HepG2 (cell line): Measurements from ENCODE around the gene SHISA5. TPM values are rescaled to one million over a fixed set of nuclear protein-coding genes. Genes with fewer than 3 reads are reported as not detected.

Experiments used
- ARNT2 ChIP-seq: sonication (generic); formaldehyde crosslinking; IDR thresholded peaks from 2 replicates; pipeline ENCODE4 v1.8.0; 2022; ENCODE audit warnings: mild to moderate bottlenecking, low read depth, missing genetic modification reagents, moderate library complexity
- ATAD3A ChIP-seq: sonication (generic); formaldehyde crosslinking; IDR thresholded peaks from 2 replicates; pipeline ENCODE4 v1.4.0; 2020; ENCODE audit warnings: missing genetic modification reagents
- CEBPG ChIP-seq: IDR thresholded peaks from 2 replicates; pipeline ENCODE4 v1.6.1; 2016
- CHCHD3 ChIP-seq: sonication (generic); formaldehyde crosslinking; IDR thresholded peaks from 2 replicates; pipeline ENCODE4 v1.8.0; 2022; ENCODE audit warnings: mild to moderate bottlenecking, missing genetic modification reagents, moderate library complexity
- CHD4 ChIP-seq: fragments of 200-600 bp; sonication (generic); IDR thresholded peaks from 2 replicates; pipeline ENCODE4 v1.7.0; 2017; ENCODE audit warnings: mild to moderate bottlenecking, low read length, borderline replicate concordance
- HES4 ChIP-seq: sonication (generic); formaldehyde crosslinking; IDR thresholded peaks from 2 replicates; pipeline ENCODE4 v1.9.0; 2021; ENCODE audit warnings: mild to moderate bottlenecking, missing genetic modification reagents, borderline replicate concordance
- HOXD1 ChIP-seq: sonication (generic); formaldehyde crosslinking; IDR thresholded peaks from 2 replicates; pipeline ENCODE4 v1.5.0; 2020; ENCODE audit warnings: missing genetic modification reagents
- POGZ ChIP-seq: sonication (generic); formaldehyde crosslinking; IDR thresholded peaks from 2 replicates; pipeline ENCODE4 v1.4.0; 2020; ENCODE audit warnings: mild to moderate bottlenecking, missing genetic modification reagents
- RFX1 ChIP-seq: fragments of 450-650 bp; IDR thresholded peaks from 2 replicates; pipeline ENCODE4 v1.6.1; 2017
- THAP11 ChIP-seq: IDR thresholded peaks from 2 replicates; pipeline ENCODE4 v1.6.1; 2016; ENCODE audit warnings: missing biosample characterization, missing genetic modification reagents
- TOE1 ChIP-seq: sonication (generic); formaldehyde crosslinking; IDR thresholded peaks from 2 replicates; pipeline ENCODE4 v1.4.0; 2020; ENCODE audit warnings: mild to moderate bottlenecking, missing genetic modification reagents
- TOPORS ChIP-seq: sonication (generic); formaldehyde crosslinking; IDR thresholded peaks from 2 replicates; pipeline ENCODE4 v1.8.0; 2023; ENCODE audit warnings: mild to moderate bottlenecking, missing genetic modification reagents
- ZFP36 ChIP-seq: fragments of 150-350 bp; IDR thresholded peaks from 2 replicates; pipeline ENCODE4 v1.6.1; 2018; ENCODE audit warnings: borderline replicate concordance, low read length, low read depth; ENCODE audit not compliant: partially characterized antibody
- ZNF24 ChIP-seq: fragments of 450-650 bp; IDR thresholded peaks from 2 replicates; pipeline ENCODE4 v1.6.1; 2017; ENCODE audit warnings: antibody characterized with exemption, mild to moderate bottlenecking
- ZNF296 ChIP-seq: sonication (generic); formaldehyde crosslinking; conservative IDR thresholded peaks from 2 replicates; pipeline ENCODE4 v1.5.0; 2020; ENCODE audit warnings: mild to moderate bottlenecking, missing genetic modification reagents
- ZSCAN25 ChIP-seq: sonication (generic); formaldehyde crosslinking; IDR thresholded peaks from 2 replicates; pipeline ENCODE4 v1.8.0; 2022; ENCODE audit warnings: mild to moderate bottlenecking, missing genetic modification reagents
- ZZZ3 ChIP-seq: sonication (generic); formaldehyde crosslinking; IDR thresholded peaks from 2 replicates; pipeline ENCODE4 v1.4.0; 2020; ENCODE audit warnings: missing genetic modification reagents, mild to moderate bottlenecking, borderline replicate concordance
- polyA plus RNA-seq, 8 experiments: library from polyadenylated mRNA; depleted of rRNA in 3 of 8; stranded (reverse) in 7 of 8; unstranded in 1 of 8; fragments of >200 nt; fragmentation: Illumina TruSeq in 4 of 8; extraction: Trizol in 4 of 8; gene quantifications; 2 replicates each; pipeline versions ENCODE4 v1.2.1 to v1.2.3, GENCODE V29; 2011 to 2016; ENCODE audit warnings: low read depth in 4 of 8, missing spikeins in 1 of 8, mixed read lengths in 1 of 8; ENCODE audit not compliant: insufficient read depth in 1 of 8
- total RNA-seq, 5 experiments: library from RNA; depleted of rRNA; stranded (reverse); fragments of >200 nt; fragmentation: Illumina TruSeq; extraction: Trizol; gene quantifications; 2 replicates each; pipeline ENCODE4 v1.2.3, GENCODE V29; 2016; ENCODE audit warnings: low read depth in 1 of 5
- TF ChIP-seq, protein P1 (sequence below): IDR thresholded peaks from 2 replicates; pipeline ENCODE4 v1.6.1; 2012; ENCODE audit warnings: inconsistent platforms
- TF ChIP-seq, protein P2 (sequence below): sonication (generic); formaldehyde crosslinking; IDR thresholded peaks from 2 replicates; pipeline ENCODE4 v1.9.0; 2021; ENCODE audit warnings: missing genetic modification reagents, borderline replicate concordance
- TF ChIP-seq, protein P3 (sequence below): sonication (generic); formaldehyde crosslinking; IDR thresholded peaks from 2 replicates; pipeline ENCODE4 v1.4.0; 2020; ENCODE audit warnings: missing genetic modification reagents
- TF ChIP-seq, protein P4 (sequence below): sonication (generic); formaldehyde crosslinking; IDR thresholded peaks from 2 replicates; pipeline ENCODE4 v1.4.0; 2020; ENCODE audit warnings: missing genetic modification reagents

The SHISA5 gene
- total and polyA plus RNA-seq, 2 of the 13 experiments (the other 11 are each of a cell fraction or from before 2014, with no cell fraction given): 75.8 to 91.4 TPM

DNA sequence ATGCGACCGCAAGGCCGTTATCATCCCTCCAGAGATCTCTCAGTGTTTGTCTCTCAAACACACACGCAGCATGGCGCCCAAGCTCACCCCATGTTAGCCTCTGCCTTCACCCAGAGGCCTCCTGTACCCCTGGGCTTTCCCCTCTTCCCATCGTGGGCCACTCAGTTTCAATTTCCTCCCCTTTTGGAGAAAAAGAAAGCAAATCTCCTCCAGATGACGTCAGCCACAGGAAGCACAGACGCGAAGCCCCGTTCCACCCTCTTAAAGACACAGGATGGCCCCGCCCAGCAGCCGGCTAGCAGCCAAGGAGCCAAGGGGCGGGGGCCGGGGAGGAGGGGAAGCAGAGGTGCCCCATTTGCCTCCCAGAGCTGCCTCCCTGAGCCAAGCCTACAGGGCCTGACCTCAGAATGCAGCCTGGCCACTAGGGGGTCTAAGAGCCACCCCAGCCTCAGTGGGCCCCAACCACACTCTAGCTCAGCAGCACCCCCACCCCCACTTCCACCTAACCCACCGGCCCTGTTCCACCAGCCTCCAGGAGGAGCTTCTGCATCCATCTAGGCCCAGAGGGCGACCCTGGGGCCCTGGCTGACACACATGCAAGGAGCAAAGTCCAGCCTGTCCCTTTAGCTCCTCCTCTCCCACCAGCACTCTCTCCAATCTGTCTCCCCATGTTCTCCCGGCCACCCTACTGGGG, 30.9 kb downstream of the SHISA5 start (continued):
- TF ChIP-seq ZSCAN25 (peak; percentile 81; the same call in 1 of the 2 replicates), ARNT2 (no peak), CHD4 (no peak), HES4 (CRISPR knock-in tag) (peak; percentile 49; the same call in 1 of the 2 replicates), ATAD3A (CRISPR knock-in tag) (no peak), CHCHD3 (CRISPR knock-in tag) (no peak), ZNF296 (0 out of 2 replicates have a peak, but pooled peaks have one; percentile 31), THAP11 (peak; percentile 69; the same call in 1 of the 2 replicates), RFX1 (no peak), ZFP36 (no peak), HOXD1 (CRISPR knock-in tag) (no peak), TOPORS (peak; percentile 60; the same call in 1 of the 2 replicates), CEBPG (CRISPR knock-in tag) (peak; percentile 40; the same call in 1 of the 2 replicates), ZZZ3 (no peak), ZNF24 (no peak), TOE1 (CRISPR knock-in tag) (peak; percentile 94; the same call in 1 of the 2 replicates), POGZ (CRISPR knock-in tag) (peak; percentile 70; the same call in 1 of the 2 replicates)
- TF ChIP-seq, protein P1, sequence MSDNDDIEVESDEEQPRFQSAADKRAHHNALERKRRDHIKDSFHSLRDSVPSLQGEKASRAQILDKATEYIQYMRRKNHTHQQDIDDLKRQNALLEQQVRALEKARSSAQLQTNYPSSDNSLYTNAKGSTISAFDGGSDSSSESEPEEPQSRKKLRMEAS: peak; percentile 57
- TF ChIP-seq, protein P2, sequence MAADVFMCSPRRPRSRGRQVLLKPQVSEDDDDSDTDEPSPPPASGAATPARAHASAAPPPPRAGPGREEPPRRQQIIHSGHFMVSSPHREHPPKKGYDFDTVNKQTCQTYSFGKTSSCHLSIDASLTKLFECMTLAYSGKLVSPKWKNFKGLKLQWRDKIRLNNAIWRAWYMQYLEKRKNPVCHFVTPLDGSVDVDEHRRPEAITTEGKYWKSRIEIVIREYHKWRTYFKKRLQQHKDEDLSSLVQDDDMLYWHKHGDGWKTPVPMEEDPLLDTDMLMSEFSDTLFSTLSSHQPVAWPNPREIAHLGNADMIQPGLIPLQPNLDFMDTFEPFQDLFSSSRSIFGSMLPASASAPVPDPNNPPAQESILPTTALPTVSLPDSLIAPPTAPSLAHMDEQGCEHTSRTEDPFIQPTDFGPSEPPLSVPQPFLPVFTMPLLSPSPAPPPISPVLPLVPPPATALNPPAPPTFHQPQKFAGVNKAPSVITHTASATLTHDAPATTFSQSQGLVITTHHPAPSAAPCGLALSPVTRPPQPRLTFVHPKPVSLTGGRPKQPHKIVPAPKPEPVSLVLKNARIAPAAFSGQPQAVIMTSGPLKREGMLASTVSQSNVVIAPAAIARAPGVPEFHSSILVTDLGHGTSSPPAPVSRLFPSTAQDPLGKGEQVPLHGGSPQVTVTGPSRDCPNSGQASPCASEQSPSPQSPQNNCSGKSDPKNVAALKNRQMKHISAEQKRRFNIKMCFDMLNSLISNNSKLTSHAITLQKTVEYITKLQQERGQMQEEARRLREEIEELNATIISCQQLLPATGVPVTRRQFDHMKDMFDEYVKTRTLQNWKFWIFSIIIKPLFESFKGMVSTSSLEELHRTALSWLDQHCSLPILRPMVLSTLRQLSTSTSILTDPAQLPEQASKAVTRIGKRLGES: no peak
- TF ChIP-seq, protein P3, sequence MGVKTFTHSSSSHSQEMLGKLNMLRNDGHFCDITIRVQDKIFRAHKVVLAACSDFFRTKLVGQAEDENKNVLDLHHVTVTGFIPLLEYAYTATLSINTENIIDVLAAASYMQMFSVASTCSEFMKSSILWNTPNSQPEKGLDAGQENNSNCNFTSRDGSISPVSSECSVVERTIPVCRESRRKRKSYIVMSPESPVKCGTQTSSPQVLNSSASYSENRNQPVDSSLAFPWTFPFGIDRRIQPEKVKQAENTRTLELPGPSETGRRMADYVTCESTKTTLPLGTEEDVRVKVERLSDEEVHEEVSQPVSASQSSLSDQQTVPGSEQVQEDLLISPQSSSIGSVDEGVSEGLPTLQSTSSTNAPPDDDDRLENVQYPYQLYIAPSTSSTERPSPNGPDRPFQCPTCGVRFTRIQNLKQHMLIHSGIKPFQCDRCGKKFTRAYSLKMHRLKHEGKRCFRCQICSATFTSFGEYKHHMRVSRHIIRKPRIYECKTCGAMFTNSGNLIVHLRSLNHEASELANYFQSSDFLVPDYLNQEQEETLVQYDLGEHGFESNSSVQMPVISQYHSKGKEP: no peak
- TF ChIP-seq, protein P4, sequence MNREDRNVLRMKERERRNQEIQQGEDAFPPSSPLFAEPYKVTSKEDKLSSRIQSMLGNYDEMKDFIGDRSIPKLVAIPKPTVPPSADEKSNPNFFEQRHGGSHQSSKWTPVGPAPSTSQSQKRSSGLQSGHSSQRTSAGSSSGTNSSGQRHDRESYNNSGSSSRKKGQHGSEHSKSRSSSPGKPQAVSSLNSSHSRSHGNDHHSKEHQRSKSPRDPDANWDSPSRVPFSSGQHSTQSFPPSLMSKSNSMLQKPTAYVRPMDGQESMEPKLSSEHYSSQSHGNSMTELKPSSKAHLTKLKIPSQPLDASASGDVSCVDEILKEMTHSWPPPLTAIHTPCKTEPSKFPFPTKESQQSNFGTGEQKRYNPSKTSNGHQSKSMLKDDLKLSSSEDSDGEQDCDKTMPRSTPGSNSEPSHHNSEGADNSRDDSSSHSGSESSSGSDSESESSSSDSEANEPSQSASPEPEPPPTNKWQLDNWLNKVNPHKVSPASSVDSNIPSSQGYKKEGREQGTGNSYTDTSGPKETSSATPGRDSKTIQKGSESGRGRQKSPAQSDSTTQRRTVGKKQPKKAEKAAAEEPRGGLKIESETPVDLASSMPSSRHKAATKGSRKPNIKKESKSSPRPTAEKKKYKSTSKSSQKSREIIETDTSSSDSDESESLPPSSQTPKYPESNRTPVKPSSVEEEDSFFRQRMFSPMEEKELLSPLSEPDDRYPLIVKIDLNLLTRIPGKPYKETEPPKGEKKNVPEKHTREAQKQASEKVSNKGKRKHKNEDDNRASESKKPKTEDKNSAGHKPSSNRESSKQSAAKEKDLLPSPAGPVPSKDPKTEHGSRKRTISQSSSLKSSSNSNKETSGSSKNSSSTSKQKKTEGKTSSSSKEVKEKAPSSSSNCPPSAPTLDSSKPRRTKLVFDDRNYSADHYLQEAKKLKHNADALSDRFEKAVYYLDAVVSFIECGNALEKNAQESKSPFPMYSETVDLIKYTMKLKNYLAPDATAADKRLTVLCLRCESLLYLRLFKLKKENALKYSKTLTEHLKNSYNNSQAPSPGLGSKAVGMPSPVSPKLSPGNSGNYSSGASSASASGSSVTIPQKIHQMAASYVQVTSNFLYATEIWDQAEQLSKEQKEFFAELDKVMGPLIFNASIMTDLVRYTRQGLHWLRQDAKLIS: no peak
